Subcutaneous adipose tissue (tissue), 4 donors: ENCODE data around the gene RNF144A. TPM values are rescaled to one million over a fixed set of nuclear protein-coding genes. Genes with fewer than 3 reads are reported as not detected.

ENCODE experiments used
- total RNA-seq, 4 donors: library from RNA; depleted of rRNA; stranded (reverse); fragments of >200 nt; gene quantifications; one replicate each; pipeline ENCODE4 v1.1.0, GENCODE V29; 2016
- TF ChIP-seq, protein P1 (sequence below): fragments of 450-650 bp; IDR thresholded peaks from one replicate; pipeline ENCODE4 v1.5.1; 2016; ENCODE audit warnings: low read depth, mild to moderate bottlenecking, control low read depth, antibody characterized with exemption, moderate library complexity

The RNF144A gene
- total RNA-seq, 4 donors from 2014 or later = 12.2 to 45.8 (median 32.6) TPM

DNA sequence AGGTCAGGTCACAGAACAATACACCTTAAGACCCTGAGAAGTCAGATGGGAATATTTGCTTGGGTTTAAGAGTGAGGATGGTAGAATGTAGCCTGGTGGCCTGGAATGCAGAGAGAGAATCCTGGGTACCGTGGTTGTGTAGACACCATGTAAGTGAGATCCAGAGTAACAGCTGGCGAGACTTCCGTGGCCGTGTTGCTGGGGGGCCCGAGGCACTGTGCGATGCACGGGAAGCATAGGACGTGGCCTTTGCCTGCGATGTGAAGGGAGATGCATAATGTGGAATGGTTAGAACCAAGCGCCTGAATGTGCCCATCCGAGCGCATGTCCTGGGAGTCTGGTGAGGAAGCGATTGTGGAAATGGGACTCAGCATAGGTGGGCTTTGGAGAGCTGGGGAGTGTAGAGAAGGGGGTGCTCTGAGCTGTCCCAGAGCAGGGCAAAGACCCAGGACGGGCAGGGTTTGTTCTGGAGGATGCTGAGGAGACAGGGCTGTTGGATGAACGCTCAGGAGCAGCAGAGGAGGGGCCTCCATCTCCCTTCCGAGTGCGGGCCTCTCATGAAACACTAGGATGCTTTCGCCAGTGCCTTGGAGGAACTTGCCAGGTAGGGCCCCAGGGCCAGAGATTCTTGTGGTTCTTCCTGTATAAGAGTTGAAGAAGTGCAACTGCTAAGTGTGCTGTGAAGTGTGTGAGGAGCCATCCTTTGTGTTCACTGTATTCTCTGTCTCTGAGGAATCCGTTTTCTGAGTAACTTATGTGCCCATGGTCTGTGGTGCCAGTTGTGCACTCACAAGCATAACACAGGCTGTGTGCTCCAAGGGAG lies 7.1 kb downstream of the RNF144A start:
- TF ChIP-seq, protein P1, sequence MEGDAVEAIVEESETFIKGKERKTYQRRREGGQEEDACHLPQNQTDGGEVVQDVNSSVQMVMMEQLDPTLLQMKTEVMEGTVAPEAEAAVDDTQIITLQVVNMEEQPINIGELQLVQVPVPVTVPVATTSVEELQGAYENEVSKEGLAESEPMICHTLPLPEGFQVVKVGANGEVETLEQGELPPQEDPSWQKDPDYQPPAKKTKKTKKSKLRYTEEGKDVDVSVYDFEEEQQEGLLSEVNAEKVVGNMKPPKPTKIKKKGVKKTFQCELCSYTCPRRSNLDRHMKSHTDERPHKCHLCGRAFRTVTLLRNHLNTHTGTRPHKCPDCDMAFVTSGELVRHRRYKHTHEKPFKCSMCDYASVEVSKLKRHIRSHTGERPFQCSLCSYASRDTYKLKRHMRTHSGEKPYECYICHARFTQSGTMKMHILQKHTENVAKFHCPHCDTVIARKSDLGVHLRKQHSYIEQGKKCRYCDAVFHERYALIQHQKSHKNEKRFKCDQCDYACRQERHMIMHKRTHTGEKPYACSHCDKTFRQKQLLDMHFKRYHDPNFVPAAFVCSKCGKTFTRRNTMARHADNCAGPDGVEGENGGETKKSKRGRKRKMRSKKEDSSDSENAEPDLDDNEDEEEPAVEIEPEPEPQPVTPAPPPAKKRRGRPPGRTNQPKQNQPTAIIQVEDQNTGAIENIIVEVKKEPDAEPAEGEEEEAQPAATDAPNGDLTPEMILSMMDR = no peak

DNA sequence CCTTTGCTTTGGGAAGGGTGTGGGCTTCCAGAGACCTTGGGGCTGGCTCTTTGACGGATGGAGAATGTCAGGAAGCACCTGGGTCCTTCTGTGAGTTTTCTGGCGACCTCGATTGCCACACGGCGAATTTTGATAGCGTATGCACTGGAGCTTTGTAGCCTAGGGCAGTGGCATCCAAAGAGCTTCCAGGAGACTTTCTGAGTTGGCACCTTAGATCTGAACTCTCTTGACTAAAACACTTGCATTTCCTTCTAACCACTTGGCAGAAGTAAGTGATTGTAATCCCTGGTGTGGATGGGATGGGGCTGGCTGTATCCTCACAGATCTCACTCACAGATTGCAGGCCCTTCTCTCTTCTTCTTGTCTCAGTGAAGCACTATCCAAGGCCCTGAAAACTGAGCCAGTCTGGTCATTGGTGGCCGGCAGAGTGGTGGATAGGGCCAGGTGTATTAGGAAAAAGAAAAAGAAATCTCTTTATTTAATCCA lies 7.8 kb downstream of the RNF144A start:
- TF ChIP-seq, protein P1 = no peak

DNA sequence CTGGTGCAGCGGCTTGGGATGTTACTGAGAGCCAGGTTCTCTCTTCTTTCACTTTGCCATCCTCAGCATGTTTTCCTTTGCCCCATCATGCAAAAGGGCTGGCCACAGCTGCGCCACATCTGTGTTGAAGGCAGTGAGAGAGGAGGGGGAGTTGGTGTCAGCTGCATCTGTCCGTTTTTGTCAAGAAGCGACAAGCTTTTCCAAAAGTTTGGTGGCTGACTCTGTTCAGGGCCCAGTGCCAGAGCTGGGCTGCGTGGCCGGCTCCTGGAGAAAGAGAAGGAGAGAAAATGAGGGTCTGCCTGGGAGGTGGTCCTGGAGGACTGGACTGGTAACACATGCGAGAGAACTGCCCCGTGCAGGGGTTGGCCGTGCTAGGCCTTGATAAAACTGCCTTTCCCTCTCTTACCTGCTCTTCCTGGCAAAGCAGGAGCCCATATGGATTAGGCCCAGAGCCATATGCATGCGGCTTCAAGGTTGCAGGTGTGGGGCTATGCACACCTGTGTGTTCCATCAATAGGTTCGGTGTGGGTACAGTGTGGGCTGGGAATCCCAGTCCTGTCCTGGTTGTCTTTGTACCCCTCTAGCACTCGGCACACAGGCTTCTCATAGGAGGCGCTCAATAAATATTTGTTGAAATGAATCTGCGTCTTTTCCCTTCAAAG lies 9.0 kb downstream of the RNF144A start:
- TF ChIP-seq, protein P1 = no peak

DNA sequence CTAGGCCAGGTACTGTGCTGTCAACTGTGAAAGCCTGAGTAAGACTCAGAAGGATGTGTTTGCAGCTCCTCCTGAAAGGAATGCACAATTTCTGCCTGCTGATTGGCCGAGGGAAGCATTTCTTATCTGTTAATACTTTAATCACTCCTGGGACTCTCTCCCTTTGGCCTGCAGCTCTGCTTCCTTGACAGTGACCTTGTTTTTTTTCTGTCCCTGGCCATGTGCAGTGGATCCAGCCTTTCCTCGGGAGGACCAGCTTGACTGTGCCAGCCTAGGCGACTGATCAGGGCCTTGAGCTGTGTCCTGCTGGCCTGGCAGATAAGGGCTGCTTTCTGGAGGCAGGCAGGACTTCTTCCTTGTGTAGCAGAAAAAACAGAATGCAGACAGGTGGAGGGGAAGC lies 10.0 kb downstream of the RNF144A start:
- TF ChIP-seq, protein P1 = no peak

DNA sequence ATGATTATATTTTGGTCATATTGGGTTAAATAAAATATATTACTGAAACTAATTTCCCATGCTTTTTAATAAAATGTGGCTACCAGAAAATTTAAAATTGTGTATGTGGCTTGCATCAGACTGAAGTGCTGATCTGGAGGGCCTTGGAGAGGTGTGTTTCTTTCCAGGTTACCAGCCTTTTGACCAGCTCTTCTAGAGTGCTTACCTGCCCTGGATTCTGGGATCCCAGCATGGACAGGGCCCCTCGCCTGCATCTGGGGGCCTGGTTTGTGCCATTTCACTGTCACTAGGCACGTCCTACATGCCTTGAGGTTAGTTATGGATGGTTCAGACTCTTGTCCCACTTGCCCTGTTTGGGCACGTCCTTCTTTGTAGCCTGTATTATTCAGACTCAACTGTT lies 10.5 kb downstream of the RNF144A start:
- TF ChIP-seq, protein P1 = no peak

DNA sequence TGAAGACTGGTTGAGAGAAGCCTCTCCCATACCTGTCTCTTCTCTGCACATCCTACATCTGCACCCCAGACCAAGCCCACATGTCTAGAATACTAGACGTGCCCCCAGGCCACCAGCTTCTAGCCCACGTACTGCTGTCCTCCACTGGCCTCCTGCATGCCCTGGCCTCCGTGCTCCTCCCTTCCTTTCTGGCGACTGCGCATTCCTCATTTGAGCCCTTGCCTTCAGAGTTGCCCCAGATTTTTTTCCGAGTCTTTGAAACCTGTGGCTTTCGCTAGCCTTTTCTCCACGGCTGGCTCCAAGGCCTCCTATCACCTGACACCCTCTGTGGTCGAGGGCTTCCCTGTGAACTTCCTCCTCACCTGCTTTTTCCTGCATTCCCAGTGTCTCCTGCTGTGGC lies 11.2 kb downstream of the RNF144A start:
- TF ChIP-seq, protein P1 = no peak

DNA sequence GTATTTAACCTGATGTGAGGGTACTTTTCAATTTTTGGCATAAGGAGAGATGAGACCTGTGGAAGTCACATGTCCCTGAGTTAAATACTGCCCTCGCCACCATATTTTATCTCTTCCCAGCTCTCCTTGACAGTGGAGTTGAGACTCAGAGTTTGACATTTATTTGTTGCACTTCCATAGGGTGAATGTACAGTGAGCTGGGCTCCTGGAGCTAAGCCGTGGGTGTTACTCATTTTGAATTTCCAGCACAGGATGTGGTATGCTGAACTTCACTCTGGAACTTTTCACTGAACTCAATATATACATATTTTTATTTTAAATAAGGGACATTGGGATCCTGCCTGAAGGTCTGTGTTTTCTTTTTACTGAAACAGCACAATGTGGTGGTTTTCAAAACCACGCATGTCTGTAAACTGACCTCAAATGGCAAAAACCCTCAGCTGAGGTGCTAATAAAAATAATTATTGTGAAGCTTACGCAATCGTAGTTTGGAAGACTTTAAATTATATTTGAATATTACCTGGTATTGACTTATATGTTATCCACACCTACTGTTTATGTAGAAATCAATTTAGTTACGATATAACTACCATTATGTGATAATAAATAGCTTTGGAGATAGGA lies 12.1 kb downstream of the RNF144A start:
- TF ChIP-seq, protein P1 = no peak
